Breast epithelium (tissue), 4 donors: Measurements from ENCODE around the gene RAB33A. TPM values are rescaled to one million over a fixed set of nuclear protein-coding genes. Genes with fewer than 3 reads are reported as not detected.

Experiments used
- DNase-seq, 2 donors: peaks; one replicate each; pipeline ENCODE4 v3.0.0-alpha.2; 2019; ENCODE audit warnings: low spot score in 2 of 2
- H3K27ac ChIP-seq, 2 donors: fragments of 200-600 bp; sonication (generic) in 1 of 2; one replicate each; pipeline ENCODE4 v1.5.1; 2016 to 2019; ENCODE audit warnings: mild to moderate bottlenecking in 1 of 2
- H3K27me3 ChIP-seq, 2 donors: fragments of 200-600 bp; sonication (generic) in 1 of 2; one replicate each; pipeline versions ENCODE4 v1.5.1 to v1.6.0; 2017 to 2019; ENCODE audit warnings: control low read depth in 1 of 2, mild to moderate bottlenecking in 1 of 2
- H3K36me3 ChIP-seq: fragments of 200-600 bp; one replicate; pipeline ENCODE4 v1.5.1; 2019
- H3K4me1 ChIP-seq, 2 donors: fragments of 200-600 bp; sonication (generic); one replicate each; pipeline ENCODE4 v1.5.1; 2016 to 2019; ENCODE audit warnings: control low read depth in 1 of 2
- H3K4me3 ChIP-seq, 3 donors: fragments of 200-600 bp; sonication (generic); 1 replicate in 2 of 3; 2 replicates in 1 of 3; pipeline ENCODE4 v1.5.1; 2016 to 2019; ENCODE audit warnings: mild to moderate bottlenecking in 3 of 3, moderate library complexity in 2 of 3
- H3K9me3 ChIP-seq, 2 donors: fragments of 200-600 bp; sonication (generic) in 1 of 2; one replicate each; pipeline ENCODE4 v1.5.1; 2016 to 2019; ENCODE audit warnings: control low read depth in 1 of 2
- POLR2A ChIP-seq: fragments of 450-650 bp; IDR thresholded peaks from one replicate; pipeline ENCODE4 v1.6.1; 2016; ENCODE audit warnings: antibody characterized with exemption, mild to moderate bottlenecking, moderate library complexity
- POLR2AphosphoS5 ChIP-seq, 3 donors: sonication (generic); formaldehyde crosslinking; IDR thresholded peaks; one replicate each; pipeline ENCODE4 v1.6.1; 2017; ENCODE audit warnings: antibody characterized with exemption in 3 of 3
- intact Hi-C: fragments of 100-400 bp; cut with DNase I; formaldehyde crosslinking; loops from one replicate; pipeline ENCODE4 v1.15.1; 2023; ENCODE audit warnings: low total_unique reads
- total RNA-seq, 3 donors: library from RNA; depleted of rRNA; stranded (reverse); fragments of >200 nt; gene quantifications; one replicate each; pipeline ENCODE4 v1.1.0, GENCODE V29; 2016
- TF ChIP-seq, protein P1 (sequence below), 3 donors: fragments of 450-650 bp; IDR thresholded peaks; one replicate each; pipeline ENCODE4 v1.5.1; 2016 to 2017; ENCODE audit warnings: antibody characterized with exemption in 3 of 3, mild to moderate bottlenecking in 3 of 3, moderate library complexity in 3 of 3

RAB33A gene
- total RNA-seq, 3 donors from 2014 or later, result 0.73 to 2.6 (median 1.6) TPM

DNA sequence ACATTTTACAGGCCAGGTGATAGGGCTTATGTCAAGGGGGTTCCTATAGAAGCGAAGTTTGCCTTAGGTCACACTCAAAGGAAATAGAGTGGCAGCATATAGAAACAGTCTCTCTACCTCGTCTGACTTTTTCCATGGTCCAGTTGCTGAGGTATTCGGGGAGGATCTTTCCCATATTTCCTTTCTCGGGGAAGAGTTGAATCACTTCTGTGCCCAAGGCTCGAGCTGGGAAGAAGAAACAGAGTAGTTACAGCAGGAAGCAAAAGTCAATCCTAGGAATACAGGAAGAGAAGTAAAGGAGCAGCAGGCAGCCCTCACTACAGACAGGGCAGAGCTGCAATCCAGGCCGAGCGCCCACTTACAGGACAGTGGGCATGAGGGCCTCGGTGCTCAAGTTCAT, 34.8 kb upstream of the RAB33A start:
- no peaks in the 10 kb centered on the region for H3K36me3 ChIP-seq
- no peak overlapping the region for H3K27ac ChIP-seq
- no peak for DNase-seq
- no peaks in the 10 kb centered on the region for H3K4me1 ChIP-seq
- intact Hi-C loops, result no loop called here
- H3K27me3 ChIP-seq, result peaks cover 0 to 25% of the 10 kb centered on the region in 2 donors
- H3K9me3 ChIP-seq, result no peaks in the 10 kb centered on the region
- TF ChIP-seq, protein P1, sequence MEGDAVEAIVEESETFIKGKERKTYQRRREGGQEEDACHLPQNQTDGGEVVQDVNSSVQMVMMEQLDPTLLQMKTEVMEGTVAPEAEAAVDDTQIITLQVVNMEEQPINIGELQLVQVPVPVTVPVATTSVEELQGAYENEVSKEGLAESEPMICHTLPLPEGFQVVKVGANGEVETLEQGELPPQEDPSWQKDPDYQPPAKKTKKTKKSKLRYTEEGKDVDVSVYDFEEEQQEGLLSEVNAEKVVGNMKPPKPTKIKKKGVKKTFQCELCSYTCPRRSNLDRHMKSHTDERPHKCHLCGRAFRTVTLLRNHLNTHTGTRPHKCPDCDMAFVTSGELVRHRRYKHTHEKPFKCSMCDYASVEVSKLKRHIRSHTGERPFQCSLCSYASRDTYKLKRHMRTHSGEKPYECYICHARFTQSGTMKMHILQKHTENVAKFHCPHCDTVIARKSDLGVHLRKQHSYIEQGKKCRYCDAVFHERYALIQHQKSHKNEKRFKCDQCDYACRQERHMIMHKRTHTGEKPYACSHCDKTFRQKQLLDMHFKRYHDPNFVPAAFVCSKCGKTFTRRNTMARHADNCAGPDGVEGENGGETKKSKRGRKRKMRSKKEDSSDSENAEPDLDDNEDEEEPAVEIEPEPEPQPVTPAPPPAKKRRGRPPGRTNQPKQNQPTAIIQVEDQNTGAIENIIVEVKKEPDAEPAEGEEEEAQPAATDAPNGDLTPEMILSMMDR (IDR thresholded peaks at IDR 0.05), result no peak
- TF ChIP-seq POLR2AphosphoS5 (IDR thresholded peaks at IDR 0.05), result no peak
- TF ChIP-seq POLR2A, result no peak
- no peak overlapping the region for H3K4me3 ChIP-seq

DNA sequence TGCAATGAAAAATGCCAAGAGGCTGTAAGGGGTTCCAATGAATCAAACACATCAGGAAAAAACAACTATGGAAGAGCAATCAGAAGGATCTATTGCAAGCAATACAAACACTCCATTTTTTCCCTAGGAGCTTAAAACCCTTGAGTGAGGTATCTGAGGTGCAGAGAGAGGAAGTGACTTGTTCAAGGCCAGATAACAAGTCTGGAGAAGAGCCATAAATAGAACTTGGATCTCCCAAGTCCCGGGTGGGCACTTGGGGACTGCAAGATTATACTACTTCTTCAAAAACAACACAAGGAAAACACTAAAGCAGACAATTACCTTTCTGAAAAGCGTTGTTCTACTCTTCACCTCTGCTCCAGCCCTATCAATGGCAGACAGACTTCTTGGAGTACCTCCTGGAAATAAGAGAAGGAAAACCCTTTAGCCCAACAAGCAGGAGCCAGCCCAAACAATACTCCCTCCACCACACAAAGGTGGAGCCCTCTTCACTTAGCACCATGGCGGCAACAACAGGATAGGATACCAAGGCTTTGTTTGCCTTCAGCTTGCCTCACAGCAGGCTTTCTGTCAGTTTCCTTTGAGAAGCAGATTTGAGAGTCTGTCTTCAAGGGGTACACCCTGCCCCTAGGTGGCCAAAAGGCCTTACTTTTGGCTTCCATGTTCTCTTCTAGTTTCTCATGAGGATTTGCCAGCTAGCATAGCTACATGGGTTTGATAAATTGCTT, 32.1 kb upstream of the RAB33A start:
- Histone ChIP-seq H3K4me3 (no peak overlapping the region), H3K36me3 (no peaks in the 10 kb centered on the region), H3K27ac (no peak overlapping the region), H3K27me3 (peaks cover 0 to 22% of the 10 kb centered on the region in 2 donors), H3K9me3 (no peaks in the 10 kb centered on the region), H3K4me1 (no peaks in the 10 kb centered on the region)
- TF ChIP-seq, protein P1 (IDR thresholded peaks at IDR 0.05), result no peak
- no peak for TF ChIP-seq POLR2A
- TF ChIP-seq POLR2AphosphoS5 (IDR thresholded peaks at IDR 0.05), result no peak
- no peak for DNase-seq
- intact Hi-C loops, result loop anchor here (2.0 kb wide), 1 partner anchor 51 kb away; no protein-coding TSS in a partner anchor

DNA sequence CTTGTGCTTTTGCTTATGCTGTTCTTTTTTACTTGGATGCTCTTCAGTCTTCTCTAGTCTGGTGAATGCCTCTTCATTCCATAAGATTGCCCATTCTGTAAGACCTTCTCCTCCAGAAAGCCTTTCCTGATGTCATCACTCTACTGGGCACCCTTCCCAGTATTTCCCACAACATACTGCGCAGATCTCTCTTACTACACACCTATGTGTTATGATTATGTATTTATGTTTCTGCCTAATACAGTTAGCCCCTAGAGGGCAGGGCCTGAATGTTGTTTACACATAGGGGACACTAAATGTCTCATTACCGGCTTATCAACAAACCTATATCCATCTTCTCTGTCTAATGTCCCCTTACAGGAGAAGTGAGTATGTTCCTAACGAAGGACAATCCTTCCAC, 27.3 kb upstream of the RAB33A start:
- TF ChIP-seq POLR2A (no peak), POLR2AphosphoS5 (IDR thresholded peaks at IDR 0.05) (no peak)
- TF ChIP-seq, protein P1 (IDR thresholded peaks at IDR 0.05), result no peak
- peaks cover 0 to 15% of the 10 kb centered on the region in 2 donors for H3K27me3 ChIP-seq
- H3K27ac ChIP-seq, result no peak overlapping the region
- intact Hi-C loops, result no loop called here
- H3K9me3 ChIP-seq, result no peaks in the 10 kb centered on the region
- H3K4me3 ChIP-seq, result no peak overlapping the region
- H3K4me1 ChIP-seq, result no peaks in the 10 kb centered on the region
- DNase-seq, result no peak
- no peaks in the 10 kb centered on the region for H3K36me3 ChIP-seq

DNA sequence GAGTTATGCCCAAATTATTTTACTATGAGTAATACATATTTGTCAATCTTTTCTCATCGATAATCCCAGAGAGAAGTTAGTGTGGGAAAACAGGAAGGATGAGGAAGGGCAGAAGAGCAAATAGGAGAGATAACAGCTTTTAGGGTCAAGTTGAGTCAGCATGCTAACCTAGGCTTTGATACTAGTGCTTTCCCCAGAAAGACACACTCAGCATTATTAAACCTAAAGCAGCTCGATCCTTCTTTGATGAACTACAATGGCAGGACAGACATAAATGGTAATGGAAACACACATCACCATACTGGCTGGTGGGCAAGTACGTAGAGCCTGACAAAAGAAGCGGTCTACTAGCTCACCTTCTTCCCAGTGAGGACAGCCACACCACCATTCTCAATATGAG, 26.6 kb upstream of the RAB33A start:
- intact Hi-C loops, result no loop called here
- Histone ChIP-seq H3K27ac (no peak overlapping the region), H3K4me3 (no peak overlapping the region), H3K36me3 (no peaks in the 10 kb centered on the region), H3K9me3 (no peaks in the 10 kb centered on the region), H3K4me1 (no peaks in the 10 kb centered on the region), H3K27me3 (peaks cover 0 to 9% of the 10 kb centered on the region in 2 donors)
- no peak for DNase-seq
- TF ChIP-seq POLR2A (no peak), POLR2AphosphoS5 (IDR thresholded peaks at IDR 0.05) (no peak)
- TF ChIP-seq, protein P1 (IDR thresholded peaks at IDR 0.05), result no peak

GRCh38 chrX:130147631-130148030, 24.1 kb upstream of the RAB33A start:
- Histone ChIP-seq H3K27me3 (peaks cover 0 to 9% of the 10 kb centered on the region in 2 donors), H3K36me3 (no peaks in the 10 kb centered on the region), H3K9me3 (no peaks in the 10 kb centered on the region), H3K4me3 (no peak overlapping the region), H3K27ac (no peak overlapping the region), H3K4me1 (no peaks in the 10 kb centered on the region)
- TF ChIP-seq, protein P1 (IDR thresholded peaks at IDR 0.05), result no peak
- TF ChIP-seq POLR2AphosphoS5 (IDR thresholded peaks at IDR 0.05) (no peak), POLR2A (no peak)
- intact Hi-C loops, result no loop called here
- DNase-seq, result no peak
